IMR-90 (cell line): ENCODE measurements around the gene NCAM1.

Experiments
- BHLHE40 ChIP-seq: fragments of 150-350 bp; IDR thresholded peaks from 2 replicates; pipeline ENCODE4 v1.6.1; 2016; ENCODE audit warnings: mild to moderate bottlenecking, low read depth, low read length
- CEBPB ChIP-seq: IDR thresholded peaks from 2 replicates; pipeline ENCODE4 v1.6.1; 2012; ENCODE audit warnings: low read depth, low read length, improper control_type of control experiment
- CHD1 ChIP-seq: IDR thresholded peaks from 2 replicates; pipeline ENCODE4 v1.6.1; 2012; ENCODE audit warnings: low read depth, low read length, improper control_type of control experiment
- CTCF ChIP-seq: conservative IDR thresholded peaks from 2 replicates; pipeline ENCODE4 v1.5.1; 2012; ENCODE audit warnings: mild to moderate bottlenecking, low read depth, low read length, improper control_type of control experiment
- FOS ChIP-seq: fragments of 150-350 bp; IDR thresholded peaks from 2 replicates; pipeline ENCODE4 v1.6.1; 2016; ENCODE audit warnings: low read depth, low read length
- MAFK ChIP-seq: IDR thresholded peaks from 2 replicates; pipeline ENCODE4 v1.6.1; 2012; ENCODE audit warnings: low read depth, low read length, improper control_type of control experiment
- MAZ ChIP-seq: IDR thresholded peaks from 2 replicates; pipeline ENCODE4 v1.6.1; 2012; ENCODE audit warnings: low read depth, mild to moderate bottlenecking, low read length, improper control_type of control experiment, moderate library complexity, borderline replicate concordance
- MXI1 ChIP-seq: IDR thresholded peaks from 2 replicates; pipeline ENCODE4 v1.6.1; 2012; ENCODE audit warnings: low read depth, mild to moderate bottlenecking, low read length, moderate library complexity, borderline replicate concordance
- POLR2A ChIP-seq: IDR thresholded peaks from 2 replicates; pipeline ENCODE4 v1.6.1; 2012; ENCODE audit warnings: mild to moderate bottlenecking, low read depth, low read length
- RAD21 ChIP-seq: IDR thresholded peaks from 2 replicates; pipeline ENCODE4 v1.6.1; 2012; ENCODE audit warnings: low read length, improper control_type of control experiment
- RCOR1 ChIP-seq: IDR thresholded peaks from 2 replicates; pipeline ENCODE4 v1.6.1; 2012; ENCODE audit warnings: mild to moderate bottlenecking, low read length, improper control_type of control experiment; ENCODE audit not compliant: insufficient replicate concordance
- RFX5 ChIP-seq: IDR thresholded peaks from 2 replicates; pipeline ENCODE4 v1.8.0; 2012; ENCODE audit warnings: low read depth, mild to moderate bottlenecking, low read length, moderate library complexity
- SMC3 ChIP-seq: fragments of 150-350 bp; IDR thresholded peaks from 2 replicates; pipeline ENCODE4 v1.6.1; 2016; ENCODE audit warnings: low read depth, mild to moderate bottlenecking, antibody characterized with exemption, low read length, moderate library complexity
- USF2 ChIP-seq: fragments of 150-350 bp; IDR thresholded peaks from 2 replicates; pipeline ENCODE4 v1.6.1; 2017; ENCODE audit warnings: mild to moderate bottlenecking, antibody characterized with exemption, low read length, low read depth

- no peak for TF ChIP-seq POLR2A
- no peak for TF ChIP-seq CTCF
- TF ChIP-seq FOS: no peak
- TF ChIP-seq SMC3: no peak
- TF ChIP-seq RAD21: no peak
- no peak for TF ChIP-seq MAZ
- no peak for TF ChIP-seq BHLHE40
- TF ChIP-seq CEBPB: no peak
- TF ChIP-seq USF2: no peak
- no peak for TF ChIP-seq MXI1
- no peak for TF ChIP-seq CHD1
- no peak for TF ChIP-seq MAFK
- no peak for TF ChIP-seq RFX5
- no peak for TF ChIP-seq RCOR1
Measured at GRCh38 chr11:113276466-113276865, 315.2 kb downstream of the NCAM1 start.
